ENCODE results near the gene SAMD11. TPM values are rescaled to one million over a fixed set of nuclear protein-coding genes. Genes with fewer than 3 reads are reported as not detected.

SAMD11 gene
- total and polyA plus RNA-seq, 2 of the 13 experiments (the other 11 are each of a cell fraction or from before 2014, with no cell fraction given), result 0.11 TPM; not detected in 1

DNA sequence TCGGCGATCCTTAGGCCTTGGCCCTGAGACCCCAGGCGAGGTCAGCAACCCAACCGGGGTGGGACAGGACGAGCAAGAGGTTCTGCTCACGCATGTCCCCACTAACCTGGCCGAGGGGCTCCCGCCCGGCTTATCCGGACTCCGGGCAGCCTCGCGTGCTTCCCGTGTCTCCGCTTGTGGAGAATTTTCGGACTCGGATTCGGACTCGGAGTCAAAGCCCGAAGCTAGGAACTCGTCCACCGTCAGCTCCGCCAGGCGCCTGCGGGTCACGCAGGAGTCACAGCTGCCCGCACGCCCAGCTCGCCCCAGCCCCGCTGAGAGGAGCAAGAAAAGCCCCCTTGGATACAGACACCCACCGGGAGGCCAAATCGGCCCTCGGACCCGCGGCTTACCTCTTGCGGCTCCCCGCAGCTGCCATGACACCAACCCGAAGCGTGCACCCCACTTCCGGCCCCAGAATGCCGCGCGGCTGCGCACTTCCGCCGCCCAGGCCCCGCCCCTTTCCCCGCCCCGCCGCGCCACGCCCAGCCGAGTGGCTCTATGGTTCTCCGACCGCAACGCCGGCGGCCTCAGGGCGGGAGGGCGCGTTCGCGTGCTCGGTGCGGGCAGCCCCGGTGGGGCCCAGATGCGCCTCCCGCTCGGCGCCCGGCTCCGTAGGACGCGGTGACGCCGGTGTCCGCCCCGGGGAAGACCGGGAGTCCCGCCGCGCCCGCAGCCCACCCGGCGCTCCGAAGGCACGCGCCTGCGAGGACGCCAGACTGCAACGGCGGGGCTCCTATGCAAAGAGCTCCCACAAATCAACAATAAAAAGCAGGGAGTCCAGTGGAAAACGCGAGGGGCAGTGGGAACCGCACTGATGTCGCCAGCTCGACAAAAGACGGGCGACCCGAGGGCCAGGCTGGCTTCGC is 35.4 kb downstream of the SAMD11 start, which contains the start of gene NOC2L (continued):
- peak; percentile 61; the same call in 1 of the 2 replicates for TF ChIP-seq FOXK1 (CRISPR knock-in tag; IDR thresholded peaks at IDR 0.05; ENCODE audit: borderline replicate concordance, low read depth)
- peak; percentile 62; the same call in 1 of the 2 replicates for TF ChIP-seq ZFP90 (CRISPR knock-in tag; IDR thresholded peaks at IDR 0.05; ENCODE audit: borderline replicate concordance)
- TF ChIP-seq CHD4 (IDR thresholded peaks at IDR 0.05; ENCODE audit: borderline replicate concordance, low read length), result no peak
- TF ChIP-seq YY1 (IDR thresholded peaks at IDR 0.05; ENCODE audit: insufficient read depth, insufficient replicate concordance, low read depth, low read length), result peak; percentile 94
- TF ChIP-seq, protein P1, sequence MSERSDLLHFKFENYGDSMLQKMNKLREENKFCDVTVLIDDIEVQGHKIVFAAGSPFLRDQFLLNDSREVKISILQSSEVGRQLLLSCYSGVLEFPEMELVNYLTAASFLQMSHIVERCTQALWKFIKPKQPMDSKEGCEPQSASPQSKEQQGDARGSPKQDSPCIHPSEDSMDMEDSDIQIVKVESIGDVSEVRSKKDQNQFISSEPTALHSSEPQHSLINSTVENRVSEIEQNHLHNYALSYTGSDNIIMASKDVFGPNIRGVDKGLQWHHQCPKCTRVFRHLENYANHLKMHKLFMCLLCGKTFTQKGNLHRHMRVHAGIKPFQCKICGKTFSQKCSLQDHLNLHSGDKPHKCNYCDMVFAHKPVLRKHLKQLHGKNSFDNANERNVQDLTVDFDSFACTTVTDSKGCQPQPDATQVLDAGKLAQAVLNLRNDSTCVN (CRISPR knock-in tag; IDR thresholded peaks at IDR 0.05; ENCODE audit: borderline replicate concordance), result 0 out of 2 replicates have a peak, but pooled peaks have one; percentile 56
- TF ChIP-seq IKZF1 (IDR thresholded peaks at IDR 0.05), result no peak
- TF ChIP-seq, protein P2, sequence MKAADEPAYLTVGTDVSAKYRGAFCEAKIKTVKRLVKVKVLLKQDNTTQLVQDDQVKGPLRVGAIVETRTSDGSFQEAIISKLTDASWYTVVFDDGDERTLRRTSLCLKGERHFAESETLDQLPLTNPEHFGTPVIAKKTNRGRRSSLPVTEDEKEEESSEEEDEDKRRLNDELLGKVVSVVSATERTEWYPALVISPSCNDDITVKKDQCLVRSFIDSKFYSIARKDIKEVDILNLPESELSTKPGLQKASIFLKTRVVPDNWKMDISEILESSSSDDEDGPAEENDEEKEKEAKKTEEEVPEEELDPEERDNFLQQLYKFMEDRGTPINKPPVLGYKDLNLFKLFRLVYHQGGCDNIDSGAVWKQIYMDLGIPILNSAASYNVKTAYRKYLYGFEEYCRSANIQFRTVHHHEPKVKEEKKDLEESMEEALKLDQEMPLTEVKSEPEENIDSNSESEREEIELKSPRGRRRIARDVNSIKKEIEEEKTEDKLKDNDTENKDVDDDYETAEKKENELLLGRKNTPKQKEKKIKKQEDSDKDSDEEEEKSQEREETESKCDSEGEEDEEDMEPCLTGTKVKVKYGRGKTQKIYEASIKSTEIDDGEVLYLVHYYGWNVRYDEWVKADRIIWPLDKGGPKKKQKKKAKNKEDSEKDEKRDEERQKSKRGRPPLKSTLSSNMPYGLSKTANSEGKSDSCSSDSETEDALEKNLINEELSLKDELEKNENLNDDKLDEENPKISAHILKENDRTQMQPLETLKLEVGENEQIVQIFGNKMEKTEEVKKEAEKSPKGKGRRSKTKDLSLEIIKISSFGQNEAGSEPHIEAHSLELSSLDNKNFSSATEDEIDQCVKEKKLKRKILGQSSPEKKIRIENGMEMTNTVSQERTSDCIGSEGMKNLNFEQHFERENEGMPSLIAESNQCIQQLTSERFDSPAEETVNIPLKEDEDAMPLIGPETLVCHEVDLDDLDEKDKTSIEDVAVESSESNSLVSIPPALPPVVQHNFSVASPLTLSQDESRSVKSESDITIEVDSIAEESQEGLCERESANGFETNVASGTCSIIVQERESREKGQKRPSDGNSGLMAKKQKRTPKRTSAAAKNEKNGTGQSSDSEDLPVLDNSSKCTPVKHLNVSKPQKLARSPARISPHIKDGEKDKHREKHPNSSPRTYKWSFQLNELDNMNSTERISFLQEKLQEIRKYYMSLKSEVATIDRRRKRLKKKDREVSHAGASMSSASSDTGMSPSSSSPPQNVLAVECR (CRISPR knock-in tag; IDR thresholded peaks at IDR 0.05; ENCODE audit: borderline replicate concordance), result peak; percentile 91; the same call in 1 of the 2 replicates
- no peak for TF ChIP-seq MZF1 (CRISPR knock-in tag; IDR thresholded peaks at IDR 0.05; ENCODE audit: borderline replicate concordance)
- TF ChIP-seq SETDB1 (CRISPR knock-in tag; IDR thresholded peaks at IDR 0.05; ENCODE audit: borderline replicate concordance), result no peak
- 0 out of 2 replicates have a peak, but pooled peaks have one; percentile 37 for TF ChIP-seq ARNT2 (CRISPR knock-in tag; IDR thresholded peaks at IDR 0.05; ENCODE audit: low read depth)
- no peak for TF ChIP-seq GPN1 (CRISPR knock-in tag; IDR thresholded peaks at IDR 0.05; ENCODE audit: borderline replicate concordance)
- TF ChIP-seq RFX3 (CRISPR knock-in tag; IDR thresholded peaks at IDR 0.05), result peak; percentile 32; the same call in 1 of the 2 replicates
- TF ChIP-seq, protein P3, sequence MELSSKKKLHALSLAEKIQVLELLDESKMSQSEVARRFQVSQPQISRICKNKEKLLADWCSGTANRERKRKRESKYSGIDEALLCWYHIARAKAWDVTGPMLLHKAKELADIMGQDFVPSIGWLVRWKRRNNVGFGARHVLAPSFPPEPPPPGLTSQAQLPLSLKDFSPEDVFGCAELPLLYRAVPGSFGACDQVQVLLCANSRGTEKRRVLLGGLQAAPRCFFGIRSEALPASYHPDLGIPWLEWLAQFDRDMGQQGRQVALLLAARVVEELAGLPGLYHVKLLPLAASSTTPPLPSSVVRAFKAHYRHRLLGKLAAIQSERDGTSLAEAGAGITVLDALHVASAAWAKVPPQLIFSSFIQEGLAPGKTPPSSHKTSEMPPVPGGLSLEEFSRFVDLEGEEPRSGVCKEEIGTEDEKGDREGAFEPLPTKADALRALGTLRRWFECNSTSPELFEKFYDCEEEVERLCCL (CRISPR knock-in tag; IDR thresholded peaks at IDR 0.05; ENCODE audit: borderline replicate concordance), result no peak
- no peak for TF ChIP-seq CHD2 (IDR thresholded peaks at IDR 0.05; ENCODE audit: low read depth, low read length)
- TF ChIP-seq ZFX (CRISPR knock-in tag; IDR thresholded peaks at IDR 0.05; ENCODE audit: low read depth), result peak; percentile 83
- TF ChIP-seq, protein P4, sequence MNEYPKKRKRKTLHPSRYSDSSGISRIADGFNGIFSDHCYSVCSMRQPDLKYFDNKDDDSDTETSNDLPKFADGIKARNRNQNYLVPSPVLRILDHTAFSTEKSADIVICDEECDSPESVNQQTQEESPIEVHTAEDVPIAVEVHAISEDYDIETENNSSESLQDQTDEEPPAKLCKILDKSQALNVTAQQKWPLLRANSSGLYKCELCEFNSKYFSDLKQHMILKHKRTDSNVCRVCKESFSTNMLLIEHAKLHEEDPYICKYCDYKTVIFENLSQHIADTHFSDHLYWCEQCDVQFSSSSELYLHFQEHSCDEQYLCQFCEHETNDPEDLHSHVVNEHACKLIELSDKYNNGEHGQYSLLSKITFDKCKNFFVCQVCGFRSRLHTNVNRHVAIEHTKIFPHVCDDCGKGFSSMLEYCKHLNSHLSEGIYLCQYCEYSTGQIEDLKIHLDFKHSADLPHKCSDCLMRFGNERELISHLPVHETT (CRISPR knock-in tag; conservative IDR thresholded peaks at IDR 0.05), result peak; percentile 90

All from HepG2 (cell line).